CD4-positive, alpha-beta T cell treated with Interleukin-15 for 1 hour (primary cell): Measurements from ENCODE around the gene KDM3B.

ENCODE experiments used
- DNase-seq: peaks from one replicate; pipeline ENCODE4 v3.0.0-alpha.2; 2020

Gene KDM3B

GRCh38 chr5:138410996-138411640, 58.6 kb downstream of the KDM3B start:
- DNase-seq = peak; percentile 27

GRCh38 chr5:138418444-138418843, 66.0 kb downstream of the KDM3B start:
- DNase-seq = no peak

GRCh38 chr5:138425079-138425478, 72.6 kb downstream of the KDM3B start:
- DNase-seq = no peak

GRCh38 chr5:138435943-138436342, 83.5 kb downstream of the KDM3B start:
- no peak for DNase-seq

GRCh38 chr5:138438003-138438723, 85.7 kb downstream of the KDM3B start:
- DNase-seq = no peak

- peak; percentile 53 for DNase-seq
These were observed 86.4 kb downstream of the KDM3B start, which contains the start of gene REEP2 for GRCh38 chr5:138438724-138439476. REEP2 (plus strand) TSS chr5:138439057; CDS start chr5:138439209, 152 bp downstream.

GRCh38 chr5:138439477-138440158, 87.1 kb downstream of the KDM3B start:
- DNase-seq = no peak

- DNase-seq = no peak
These were observed 87.9 kb downstream of the KDM3B start for GRCh38 chr5:138440159-138441073.

- DNase-seq = no peak
These were observed 88.7 kb downstream of the KDM3B start for GRCh38 chr5:138441221-138441620.

GRCh38 chr5:138444078-138444773, 91.7 kb downstream of the KDM3B start:
- no peak for DNase-seq

- DNase-seq = no peak
These were observed 92.5 kb downstream of the KDM3B start for GRCh38 chr5:138444774-138445546.

GRCh38 chr5:138445547-138446271, 93.2 kb downstream of the KDM3B start:
- no peak for DNase-seq

GRCh38 chr5:138448070-138448469, 95.6 kb downstream of the KDM3B start:
- no peak for DNase-seq

GRCh38 chr5:138448481-138449398, 96.3 kb downstream of the KDM3B start:
- no peak for DNase-seq

GRCh38 chr5:138449501-138450239, 97.2 kb downstream of the KDM3B start:
- DNase-seq = peak; percentile 65

- no peak for DNase-seq
These were observed 98.5 kb downstream of the KDM3B start for GRCh38 chr5:138450971-138451370.

- no peak for DNase-seq
These were observed 100.2 kb downstream of the KDM3B start for GRCh38 chr5:138452720-138453119.

GRCh38 chr5:138453590-138453989, 101.1 kb downstream of the KDM3B start:
- DNase-seq = no peak
